Sigmoid colon (tissue), 4 donors: Measurements from ENCODE around the gene SOWAHA.
A peak's percentile ranks its signal among the peaks of the same experiment; 100 is the strongest.

ENCODE experiments used
- EP300 ChIP-seq, 4 donors: sonication (generic); formaldehyde crosslinking; IDR thresholded peaks; one replicate each; pipeline ENCODE4 v1.6.1; 2017; ENCODE audit warnings: antibody characterized with exemption in 4 of 4
- POLR2A ChIP-seq, 2 donors: fragments of 450-650 bp; IDR thresholded peaks; one replicate each; pipeline ENCODE4 v1.6.1; 2016; ENCODE audit warnings: antibody characterized with exemption in 2 of 2, mild to moderate bottlenecking in 2 of 2, moderate library complexity in 2 of 2
- POLR2AphosphoS5 ChIP-seq, 4 donors: sonication (generic); formaldehyde crosslinking; IDR thresholded peaks; one replicate each; pipeline ENCODE4 v1.6.1; 2017; ENCODE audit warnings: antibody characterized with exemption in 4 of 4
- TF ChIP-seq, protein P1 (sequence below), 4 experiments: fragments of 450-650 bp in 3 of 4; fragments of 200-600 bp in 1 of 4; IDR thresholded peaks; one replicate each; pipeline ENCODE4 v1.5.1; 2016 to 2019; ENCODE audit warnings: antibody characterized with exemption in 4 of 4, mild to moderate bottlenecking in 3 of 4, moderate library complexity in 2 of 4

DNA sequence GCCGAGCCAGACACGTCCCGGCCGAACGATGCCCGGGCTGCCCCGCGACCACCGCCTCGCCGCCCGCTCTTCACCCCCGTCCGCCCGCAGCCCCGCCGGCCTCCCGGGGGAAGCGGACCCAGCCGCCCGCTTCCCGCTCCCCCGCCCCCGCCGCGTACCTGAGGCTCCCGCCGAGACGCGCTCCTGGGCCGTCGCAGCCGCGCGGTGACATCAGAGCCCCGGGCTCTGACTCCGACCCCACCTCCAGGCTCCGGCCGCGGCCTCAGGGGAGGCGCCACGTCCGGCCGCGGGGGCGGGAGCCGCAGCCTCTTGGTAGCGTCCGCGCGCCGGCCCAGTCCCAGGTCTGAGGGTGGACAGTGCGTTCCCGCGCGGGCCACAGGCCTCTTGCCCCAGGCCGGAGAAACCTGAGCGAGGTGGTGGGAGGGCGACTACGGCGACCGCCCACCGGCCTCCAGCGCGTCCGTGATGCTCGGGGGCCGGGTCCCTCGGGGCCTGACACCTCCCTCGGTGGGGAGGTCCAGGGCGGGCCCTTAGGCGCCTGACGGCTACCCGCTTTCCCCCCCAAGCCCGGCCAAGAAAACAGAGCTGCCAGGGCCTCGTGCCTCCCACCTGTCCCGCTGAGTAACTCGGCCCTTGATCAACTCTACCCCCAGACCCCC, 17.5 kb downstream of the SOWAHA start, which contains the start of gene SHROOM1:
- TF ChIP-seq, protein P1, sequence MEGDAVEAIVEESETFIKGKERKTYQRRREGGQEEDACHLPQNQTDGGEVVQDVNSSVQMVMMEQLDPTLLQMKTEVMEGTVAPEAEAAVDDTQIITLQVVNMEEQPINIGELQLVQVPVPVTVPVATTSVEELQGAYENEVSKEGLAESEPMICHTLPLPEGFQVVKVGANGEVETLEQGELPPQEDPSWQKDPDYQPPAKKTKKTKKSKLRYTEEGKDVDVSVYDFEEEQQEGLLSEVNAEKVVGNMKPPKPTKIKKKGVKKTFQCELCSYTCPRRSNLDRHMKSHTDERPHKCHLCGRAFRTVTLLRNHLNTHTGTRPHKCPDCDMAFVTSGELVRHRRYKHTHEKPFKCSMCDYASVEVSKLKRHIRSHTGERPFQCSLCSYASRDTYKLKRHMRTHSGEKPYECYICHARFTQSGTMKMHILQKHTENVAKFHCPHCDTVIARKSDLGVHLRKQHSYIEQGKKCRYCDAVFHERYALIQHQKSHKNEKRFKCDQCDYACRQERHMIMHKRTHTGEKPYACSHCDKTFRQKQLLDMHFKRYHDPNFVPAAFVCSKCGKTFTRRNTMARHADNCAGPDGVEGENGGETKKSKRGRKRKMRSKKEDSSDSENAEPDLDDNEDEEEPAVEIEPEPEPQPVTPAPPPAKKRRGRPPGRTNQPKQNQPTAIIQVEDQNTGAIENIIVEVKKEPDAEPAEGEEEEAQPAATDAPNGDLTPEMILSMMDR (IDR thresholded peaks at IDR 0.05) = no peak
- TF ChIP-seq POLR2AphosphoS5 (IDR thresholded peaks at IDR 0.05) (peak in 2 of 4 donors; percentile 11 to 19), POLR2A (IDR thresholded peaks at IDR 0.05) (peak in 1 of 2 donors; percentile 26), EP300 (IDR thresholded peaks at IDR 0.05) (no peak)
